KMS-11 (cell line): ENCODE data around the gene U2AF1L4.
"Not testable (repeated sequence)": the region's sequence is repeated elsewhere in the genome, so short reads cannot be mapped to it uniquely, and the experiment has no call there.

Source experiments
- H2AFZ ChIP-seq: fragments of 200-600 bp; sonication (generic); 2 replicates; pipeline ENCODE4 v1.6.1; 2016; ENCODE audit warnings: antibody characterized with exemption, mixed run types, low read depth
- H3K27ac ChIP-seq: fragments of 200-600 bp; sonication (generic); 2 replicates; pipeline ENCODE4 v1.6.1; 2016; ENCODE audit warnings: mild to moderate bottlenecking, mixed run types
- H3K27me3 ChIP-seq: fragments of 200-600 bp; sonication (generic); 2 replicates; pipeline ENCODE4 v1.6.1; 2017; ENCODE audit warnings: mild to moderate bottlenecking, low read depth, mixed run types, moderate library complexity; ENCODE audit not compliant: insufficient read depth
- H3K36me3 ChIP-seq: fragments of 200-600 bp; sonication (generic); 2 replicates; pipeline ENCODE4 v1.6.1; 2017; ENCODE audit warnings: mild to moderate bottlenecking, mixed run types; ENCODE audit not compliant: insufficient read depth
- H3K4me1 ChIP-seq: fragments of 200-600 bp; sonication (generic); 2 replicates; pipeline ENCODE4 v1.6.1; 2016; ENCODE audit warnings: mild to moderate bottlenecking, low read depth, mixed run types; ENCODE audit not compliant: poor library complexity, severe bottlenecking
- H3K4me2 ChIP-seq: fragments of 200-600 bp; sonication (generic); 2 replicates; pipeline ENCODE4 v1.7.0; 2016; ENCODE audit warnings: mild to moderate bottlenecking, mixed run types
- H3K4me3 ChIP-seq: fragments of 200-600 bp; sonication (generic); IDR thresholded peaks from 2 replicates; pipeline ENCODE4 v1.6.1; 2017; ENCODE audit warnings: low read depth, low read length, mixed read lengths; ENCODE audit not compliant: insufficient read depth
- H3K79me2 ChIP-seq: fragments of 200-600 bp; sonication (generic); 2 replicates; pipeline ENCODE4 v1.6.1; 2016; ENCODE audit warnings: low read depth, mixed run types; ENCODE audit not compliant: insufficient read depth
- H3K9ac ChIP-seq: fragments of 200-600 bp; sonication (generic); 2 replicates; pipeline ENCODE4 v1.6.1; 2016; ENCODE audit warnings: mild to moderate bottlenecking, mixed run types
- H4K20me1 ChIP-seq: fragments of 200-600 bp; sonication (generic); 2 replicates; pipeline ENCODE4 v1.6.1; 2016; ENCODE audit warnings: mild to moderate bottlenecking, mixed run types; ENCODE audit not compliant: insufficient read depth
- CTCF ChIP-seq: fragments of 200-600 bp; sonication (generic); conservative IDR thresholded peaks from 2 replicates; pipeline ENCODE4 v1.6.1; 2017; ENCODE audit warnings: low read depth, mild to moderate bottlenecking, antibody characterized with exemption, low read length, moderate library complexity, mixed read lengths

Gene U2AF1L4

GRCh38 chr19:35774274-35775045 is 29.2 kb upstream of the U2AF1L4 start:
- H3K79me2 ChIP-seq: 0 out of 2 replicates have a peak, but pooled peaks cover 8% of the 10 kb centered on the region
- peak overlapping the region; percentile 56; the same call in 1 of the 2 replicates for H3K4me2 ChIP-seq
- peaks cover 10% of the 10 kb centered on the region for H3K4me1 ChIP-seq
- H2AFZ ChIP-seq: peak overlapping the region; percentile 28; the same call in 1 of the 2 replicates
- no peaks in the 10 kb centered on the region for H3K36me3 ChIP-seq
- no peaks in the 10 kb centered on the region for H3K27me3 ChIP-seq
- no peak overlapping the region for H3K27ac ChIP-seq
- H3K4me3 ChIP-seq: no peak overlapping the region
- no peak overlapping the region for H3K9ac ChIP-seq
- H4K20me1 ChIP-seq: no peaks in the 10 kb centered on the region
- TF ChIP-seq CTCF: no peak

- TF ChIP-seq CTCF: no peak
Observed at GRCh38 chr19:35773020-35773806, 28.0 kb upstream of the U2AF1L4 start.

GRCh38 chr19:35772362-35772761 is 27.1 kb upstream of the U2AF1L4 start:
- not testable (repeated sequence) for H3K27ac ChIP-seq, H3K4me3 ChIP-seq, H3K4me2 ChIP-seq, H3K9ac ChIP-seq, H3K79me2 ChIP-seq, H3K27me3 ChIP-seq, H3K36me3 ChIP-seq, H4K20me1 ChIP-seq, H2AFZ ChIP-seq
- H3K4me1 ChIP-seq: peaks cover 10% of the 10 kb centered on the region

More at GRCh38 chr19:35773020-35773806, 28.0 kb upstream of the U2AF1L4 start:
- Histone ChIP-seq H3K4me2 (no peak overlapping the region), H3K9ac (no peak overlapping the region), H3K36me3 (no peaks in the 10 kb centered on the region), H3K27me3 (no peaks in the 10 kb centered on the region), H4K20me1 (no peaks in the 10 kb centered on the region), H2AFZ (no peak overlapping the region), H3K4me3 (no peak overlapping the region), H3K27ac (no peak overlapping the region), H3K4me1 (peaks cover 10% of the 10 kb centered on the region), H3K79me2 (0 out of 2 replicates have a peak, but pooled peaks cover 8% of the 10 kb centered on the region)

DNA sequence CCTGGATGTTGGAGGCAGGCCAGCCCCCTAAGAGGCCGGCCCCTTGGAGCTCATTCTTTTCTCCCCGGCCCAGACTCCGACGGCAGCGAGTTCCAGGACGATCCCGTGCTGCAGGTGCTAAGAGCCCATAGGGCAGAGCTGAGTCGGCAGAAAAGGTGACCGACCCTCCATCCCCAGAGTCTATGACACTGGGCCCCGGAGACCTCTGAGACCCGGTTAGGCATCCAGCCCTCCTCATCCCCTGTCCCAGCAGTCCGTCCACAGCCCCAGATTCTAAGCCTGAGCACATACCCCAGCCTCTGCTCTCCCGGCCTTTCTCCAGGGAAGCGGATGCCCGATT is 22.8 kb upstream of the U2AF1L4 start:
- no peak overlapping the region for H3K4me2 ChIP-seq
- H2AFZ ChIP-seq: no peak overlapping the region
- no peaks in the 10 kb centered on the region for H4K20me1 ChIP-seq
- no peak overlapping the region for H3K4me3 ChIP-seq
- H3K27ac ChIP-seq: no peak overlapping the region
- no peaks in the 10 kb centered on the region for H3K4me1 ChIP-seq
- H3K27me3 ChIP-seq: no peaks in the 10 kb centered on the region
- TF ChIP-seq CTCF: no peak
- H3K9ac ChIP-seq: no peak overlapping the region
- no peaks in the 10 kb centered on the region for H3K36me3 ChIP-seq
- H3K79me2 ChIP-seq: no peaks in the 10 kb centered on the region
